Activated T-cell treated with anti-CD3 and anti-CD28 coated beads, Interleukin-2, amount 50 U/mL, for 72 hours (primary cell): Measurements from ENCODE around the gene PEPD. TPM values are rescaled to one million over a fixed set of nuclear protein-coding genes. Genes with fewer than 3 reads are reported as not detected.

ENCODE experiments used
- ATAC-seq, 2 donors: fragments of 150-1000 bp; cut with Tn5 transposase; replicated peaks in 1 of 2; 2 replicates each; pipeline ENCODE4 v1.10.0; 2021; ENCODE audit warnings: moderate library complexity in 2 of 2, mild to moderate bottlenecking in 1 of 2
- DNase-seq, 2 donors: peaks; one replicate each; pipeline ENCODE4 v3.0.0; 2021 to 2022; ENCODE audit warnings: mixed read lengths in 1 of 2
- H3K27ac Mint-ChIP-seq: one replicate; pipeline ENCODE4 v1.8.0; 2022; ENCODE audit warnings: mild to moderate bottlenecking, moderate library complexity, mixed read lengths
- H3K27me3 Mint-ChIP-seq: one replicate; pipeline ENCODE4 v1.8.0; 2022; ENCODE audit warnings: low read depth, mixed read lengths
- H3K36me3 Mint-ChIP-seq, 2 donors: one replicate each; pipeline ENCODE4 v1.8.0; 2022; ENCODE audit warnings: mixed read lengths in 2 of 2, mild to moderate bottlenecking in 1 of 2; ENCODE audit not compliant: insufficient read depth in 2 of 2
- H3K4me1 Mint-ChIP-seq: one replicate; pipeline ENCODE4 v1.8.0; 2022; ENCODE audit warnings: low read depth, mixed read lengths
- H3K4me3 Mint-ChIP-seq, 2 donors: one replicate each; pipeline ENCODE4 v1.8.0; 2022; ENCODE audit warnings: mild to moderate bottlenecking in 2 of 2, mixed read lengths in 2 of 2, moderate library complexity in 2 of 2
- H3K9me3 Mint-ChIP-seq, 2 donors: one replicate each; pipeline ENCODE4 v1.8.0; 2022; ENCODE audit warnings: mixed read lengths in 2 of 2
- total RNA-seq, 2 donors: library from RNA; stranded (reverse); gene quantifications; one replicate each; pipeline ENCODE4 v1.2.3, GENCODE V29; 2022

Gene PEPD
- total RNA-seq, 2 donors from 2014 or later: 19.8 to 21.1 TPM

- Mint-ChIP-seq H3K27me3 (no peaks in the 10 kb centered on the region), H3K4me3 (no peak overlapping the region), H3K9me3 (no peaks in the 10 kb centered on the region), H3K36me3 (no peaks in the 10 kb centered on the region), H3K4me1 (no peaks in the 10 kb centered on the region), H3K27ac (no peak overlapping the region)
- ATAC-seq: no peak
- DNase-seq: no peak
These were observed 62.1 kb downstream of the PEPD start for GRCh38 chr19:33459222-33460090.

GRCh38 chr19:33458807-33459206 lies 62.8 kb downstream of the PEPD start:
- no peak for DNase-seq
- H3K36me3 Mint-ChIP-seq: no peaks in the 10 kb centered on the region
- no peak overlapping the region for H3K27ac Mint-ChIP-seq
- no peak for ATAC-seq
- no peaks in the 10 kb centered on the region for H3K4me1 Mint-ChIP-seq
- no peaks in the 10 kb centered on the region for H3K9me3 Mint-ChIP-seq
- H3K4me3 Mint-ChIP-seq: no peak overlapping the region
- no peaks in the 10 kb centered on the region for H3K27me3 Mint-ChIP-seq

- ATAC-seq (no peak), DNase-seq (no peak)
- no peaks in the 10 kb centered on the region for H3K9me3 Mint-ChIP-seq
- no peak overlapping the region for H3K27ac Mint-ChIP-seq
- H3K4me1 Mint-ChIP-seq: no peaks in the 10 kb centered on the region
- H3K27me3 Mint-ChIP-seq: no peaks in the 10 kb centered on the region
- H3K4me3 Mint-ChIP-seq: no peak overlapping the region
- no peaks in the 10 kb centered on the region for H3K36me3 Mint-ChIP-seq
These were observed 63.4 kb downstream of the PEPD start for GRCh38 chr19:33458171-33458633.

GRCh38 chr19:33456845-33457220 lies 64.8 kb downstream of the PEPD start:
- H3K27me3 Mint-ChIP-seq: no peaks in the 10 kb centered on the region
- no peaks in the 10 kb centered on the region for H3K36me3 Mint-ChIP-seq
- no peaks in the 10 kb centered on the region for H3K9me3 Mint-ChIP-seq
- H3K27ac Mint-ChIP-seq: no peak overlapping the region
- ATAC-seq (no peak), DNase-seq (no peak)
- H3K4me3 Mint-ChIP-seq: no peak overlapping the region
- no peaks in the 10 kb centered on the region for H3K4me1 Mint-ChIP-seq

GRCh38 chr19:33456076-33456844 lies 65.3 kb downstream of the PEPD start:
- Mint-ChIP-seq H3K36me3 (no peaks in the 10 kb centered on the region), H3K4me3 (no peak overlapping the region), H3K9me3 (no peaks in the 10 kb centered on the region), H3K27me3 (no peaks in the 10 kb centered on the region), H3K27ac (no peak overlapping the region), H3K4me1 (no peaks in the 10 kb centered on the region)
- no peak for DNase-seq
- no peak for ATAC-seq

GRCh38 chr19:33453265-33453664 lies 68.3 kb downstream of the PEPD start:
- Mint-ChIP-seq H3K4me3 (no peak overlapping the region), H3K36me3 (no peaks in the 10 kb centered on the region), H3K9me3 (no peaks in the 10 kb centered on the region), H3K4me1 (no peaks in the 10 kb centered on the region), H3K27ac (no peak overlapping the region), H3K27me3 (no peaks in the 10 kb centered on the region)
- ATAC-seq: no peak
- DNase-seq: no peak

GRCh38 chr19:33450689-33451088 lies 70.9 kb downstream of the PEPD start:
- Mint-ChIP-seq H3K9me3 (no peaks in the 10 kb centered on the region), H3K27ac (no peak overlapping the region), H3K36me3 (no peaks in the 10 kb centered on the region), H3K27me3 (no peaks in the 10 kb centered on the region), H3K4me3 (no peak overlapping the region), H3K4me1 (no peaks in the 10 kb centered on the region)
- ATAC-seq: no peak
- DNase-seq: no peak

GRCh38 chr19:33449799-33450198 lies 71.8 kb downstream of the PEPD start:
- Mint-ChIP-seq H3K27ac (no peak overlapping the region), H3K36me3 (no peaks in the 10 kb centered on the region), H3K27me3 (no peaks in the 10 kb centered on the region), H3K9me3 (no peaks in the 10 kb centered on the region), H3K4me1 (no peaks in the 10 kb centered on the region), H3K4me3 (no peak overlapping the region)
- DNase-seq (no peak), ATAC-seq (no peak)

GRCh38 chr19:33448159-33448516 lies 73.5 kb downstream of the PEPD start:
- ATAC-seq (no peak), DNase-seq (no peak)
- Mint-ChIP-seq H3K4me3 (no peak overlapping the region), H3K27me3 (no peaks in the 10 kb centered on the region), H3K4me1 (no peaks in the 10 kb centered on the region), H3K27ac (no peak overlapping the region), H3K36me3 (no peaks in the 10 kb centered on the region), H3K9me3 (no peaks in the 10 kb centered on the region)

GRCh38 chr19:33447336-33448158 lies 74.0 kb downstream of the PEPD start:
- H3K9me3 Mint-ChIP-seq: no peaks in the 10 kb centered on the region
- DNase-seq: no peak
- H3K27me3 Mint-ChIP-seq: no peaks in the 10 kb centered on the region

GRCh38 chr19:33446330-33447293 lies 75.0 kb downstream of the PEPD start:
- ATAC-seq (no peak), DNase-seq (no peak)
- Mint-ChIP-seq H3K27ac (no peak overlapping the region), H3K4me3 (no peak overlapping the region), H3K4me1 (no peaks in the 10 kb centered on the region), H3K27me3 (no peaks in the 10 kb centered on the region), H3K9me3 (no peaks in the 10 kb centered on the region), H3K36me3 (no peaks in the 10 kb centered on the region)

More at GRCh38 chr19:33447336-33448158, 74.0 kb downstream of the PEPD start:
- H3K36me3 Mint-ChIP-seq: no peaks in the 10 kb centered on the region
- no peak for ATAC-seq
- no peaks in the 10 kb centered on the region for H3K4me1 Mint-ChIP-seq
- no peak overlapping the region for H3K4me3 Mint-ChIP-seq
- no peak overlapping the region for H3K27ac Mint-ChIP-seq
